AG04449 (cell line): ENCODE data around the gene NPW.

Experiments
- CTCF ChIA-PET: fragments of 350-600 bp; formaldehyde crosslinking; extraction: SDS; loops from one replicate; lab custom pipeline; 2021; ENCODE audit warnings: antibody characterized with exemption; lab: Yijun Ruan, JAX
- POLR2A ChIA-PET: fragments of 400-600, 350-600 bp; formaldehyde crosslinking; extraction: SDS; loops from one replicate; lab custom pipeline; 2020; ENCODE audit warnings: antibody characterized with exemption, inconsistent platforms; lab: Yijun Ruan, JAX
- DNase-seq: peaks from one replicate; pipeline ENCODE4 v3.0.0-alpha.2; 2010; ENCODE audit warnings: low read depth, low spot score
- H3K4me3 ChIP-seq: 2 replicates; pipeline ENCODE4 v1.5.1; 2011; ENCODE audit warnings: low read depth, mild to moderate bottlenecking, control low read depth, low read length
- TF ChIP-seq, protein P1 (sequence below): IDR thresholded peaks from one replicate; pipeline ENCODE4 v1.5.1; 2011; ENCODE audit warnings: mild to moderate bottlenecking, moderate library complexity, low read length, control low read depth, inconsistent platforms; ENCODE audit not compliant: insufficient read depth; ENCODE audit errors: missing control alignments

Gene NPW

DNA sequence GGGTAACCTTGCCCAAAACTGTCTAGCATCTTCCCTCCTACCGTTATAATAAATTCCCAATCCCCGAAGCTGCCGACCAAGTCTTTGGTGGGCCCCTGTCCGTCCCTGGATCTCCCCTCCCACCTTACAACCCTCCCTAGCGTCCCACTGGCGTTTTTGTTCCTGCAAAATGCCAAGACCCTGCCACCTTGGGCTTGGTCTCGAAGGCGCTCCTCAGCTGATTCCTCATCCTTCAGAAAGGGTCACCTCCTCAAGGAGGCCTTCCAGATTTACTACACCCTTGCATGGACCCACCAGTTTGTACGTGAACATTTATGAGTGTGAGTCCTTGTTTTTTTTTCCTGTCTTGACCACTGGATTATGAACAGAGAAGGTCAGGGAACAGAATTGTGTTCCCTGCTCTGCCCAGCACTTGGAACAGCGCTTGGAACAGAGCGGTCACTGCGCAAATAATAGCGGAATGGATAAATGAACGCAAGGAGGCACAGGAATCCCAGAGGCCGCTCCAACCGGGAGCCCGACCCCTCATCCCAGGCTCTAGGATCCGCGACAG lies 36.5 kb upstream of the NPW start:
- H3K4me3 ChIP-seq: peak overlapping the region; percentile 71
- no peak for DNase-seq
- ChIA-PET POLR2A (interaction anchor here (0.5 to 3.5 kb wide), 4 partner anchors 11 to 25 kb away, joined by 3 to 23 read pairs (median 6); partner anchors contain the start of genes RPS2 and TBL3), CTCF (interaction anchor here (1.3 to 16.4 kb wide), 5 partner anchors 10 to 157 kb away, joined by 3 to 163 read pairs (median 7); partner anchors contain the start of gene TBL3)
- TF ChIP-seq, protein P1, sequence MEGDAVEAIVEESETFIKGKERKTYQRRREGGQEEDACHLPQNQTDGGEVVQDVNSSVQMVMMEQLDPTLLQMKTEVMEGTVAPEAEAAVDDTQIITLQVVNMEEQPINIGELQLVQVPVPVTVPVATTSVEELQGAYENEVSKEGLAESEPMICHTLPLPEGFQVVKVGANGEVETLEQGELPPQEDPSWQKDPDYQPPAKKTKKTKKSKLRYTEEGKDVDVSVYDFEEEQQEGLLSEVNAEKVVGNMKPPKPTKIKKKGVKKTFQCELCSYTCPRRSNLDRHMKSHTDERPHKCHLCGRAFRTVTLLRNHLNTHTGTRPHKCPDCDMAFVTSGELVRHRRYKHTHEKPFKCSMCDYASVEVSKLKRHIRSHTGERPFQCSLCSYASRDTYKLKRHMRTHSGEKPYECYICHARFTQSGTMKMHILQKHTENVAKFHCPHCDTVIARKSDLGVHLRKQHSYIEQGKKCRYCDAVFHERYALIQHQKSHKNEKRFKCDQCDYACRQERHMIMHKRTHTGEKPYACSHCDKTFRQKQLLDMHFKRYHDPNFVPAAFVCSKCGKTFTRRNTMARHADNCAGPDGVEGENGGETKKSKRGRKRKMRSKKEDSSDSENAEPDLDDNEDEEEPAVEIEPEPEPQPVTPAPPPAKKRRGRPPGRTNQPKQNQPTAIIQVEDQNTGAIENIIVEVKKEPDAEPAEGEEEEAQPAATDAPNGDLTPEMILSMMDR: no peak

DNA sequence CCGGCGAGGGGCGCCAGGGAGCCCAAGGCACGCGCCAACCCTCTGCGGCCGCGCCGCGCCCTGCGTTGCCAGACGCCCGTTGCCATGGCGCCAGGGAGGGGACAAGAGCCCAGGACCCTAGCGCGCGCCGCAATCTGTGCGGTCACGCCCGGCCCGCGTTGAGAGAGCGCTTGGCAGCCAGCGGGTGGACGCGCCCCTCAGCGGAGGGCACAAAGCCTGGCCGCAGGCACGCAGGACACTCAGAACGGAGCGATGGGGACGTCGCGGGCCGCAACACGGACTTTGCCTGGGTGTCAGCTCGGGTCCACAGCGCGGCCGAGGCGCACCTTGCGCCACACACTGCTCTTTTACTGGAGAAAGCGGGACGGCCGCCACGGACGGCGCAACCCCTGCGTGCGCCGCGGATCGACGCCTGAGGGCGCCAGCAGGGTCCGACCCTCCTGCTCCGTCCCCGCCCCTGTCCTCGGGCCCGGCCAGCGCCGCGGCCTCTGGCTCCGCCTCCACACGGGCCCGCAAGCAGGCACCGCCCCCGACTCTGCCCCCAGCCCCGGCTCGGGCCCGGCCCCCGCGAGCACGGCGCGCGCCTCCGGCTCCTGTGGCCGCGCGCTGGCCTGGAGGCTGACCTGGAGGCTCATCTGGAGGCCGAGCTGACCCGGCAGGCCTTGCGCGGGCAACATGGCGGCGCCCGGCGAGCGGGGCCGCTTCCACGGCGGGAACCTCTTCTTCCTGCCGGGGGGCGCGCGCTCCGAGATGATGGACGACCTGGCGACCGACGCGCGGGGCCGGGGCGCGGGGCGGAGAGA lies 35.8 kb upstream of the NPW start, which contains the start of gene GFER:
GFER (plus strand) TSS at position 650 of the 803 bp plus-strand sequence; CDS start at position 676, 26 bp downstream.
- peak; percentile 26 for DNase-seq
- POLR2A ChIA-PET: interaction anchor here (0.5 to 2.5 kb wide), 7 partner anchors 12 to 157 kb away, joined by 3 to 9 read pairs (median 4); partner anchors contain the start of genes RPS2 and TBL3
- CTCF ChIA-PET: interaction anchor here (0.5 to 16.4 kb wide), 8 partner anchors 10 to 162 kb away, joined by 3 to 163 read pairs (median 6); partner anchors contain the start of gene TBL3
- TF ChIP-seq, protein P1: peak; percentile 66
- H3K4me3 ChIP-seq: peak within 1 kb of the TSS; percentile 71

DNA sequence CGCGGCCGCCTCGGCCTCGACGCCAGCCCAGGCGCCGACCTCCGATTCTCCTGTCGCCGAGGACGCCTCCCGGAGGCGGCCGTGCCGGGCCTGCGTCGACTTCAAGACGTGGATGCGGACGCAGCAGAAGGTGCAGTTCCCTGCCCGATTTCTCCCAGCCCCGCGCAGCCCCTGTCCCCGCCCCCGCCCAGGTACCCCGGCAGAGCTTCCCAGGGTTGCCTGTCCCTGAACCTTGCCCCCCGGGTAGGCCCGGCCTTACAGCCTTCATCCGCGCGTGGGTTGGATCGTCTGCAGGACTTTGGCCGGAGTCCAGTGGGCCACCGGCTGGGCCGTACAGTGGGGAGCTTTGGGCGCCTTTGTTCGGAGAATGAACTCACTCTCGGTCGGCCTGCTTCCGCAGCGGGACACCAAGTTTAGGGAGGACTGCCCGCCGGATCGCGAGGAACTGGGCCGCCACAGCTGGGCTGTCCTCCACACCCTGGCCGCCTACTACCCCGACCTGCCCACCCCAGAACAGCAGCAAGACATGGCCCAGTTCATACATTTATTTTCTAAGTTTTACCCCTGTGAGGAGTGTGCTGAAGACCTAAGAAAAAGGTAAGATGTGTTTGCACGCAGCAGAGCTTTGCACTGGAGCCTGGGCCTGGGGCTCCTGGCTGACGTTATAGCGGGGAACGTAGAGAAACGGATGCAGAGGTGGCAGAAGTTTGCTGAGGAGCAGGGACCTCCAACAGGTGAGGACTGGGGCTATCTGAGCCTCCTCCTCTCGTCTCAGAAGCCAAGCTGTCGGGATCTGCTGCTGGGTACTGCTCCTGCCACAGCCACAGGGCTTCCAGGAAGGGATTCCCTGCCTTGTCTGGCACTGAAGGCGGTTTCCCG lies 35.0 kb upstream of the NPW start:
- CTCF ChIA-PET: interaction anchor here (0.5 to 16.4 kb wide), 7 partner anchors 9 to 163 kb away, joined by 3 to 163 read pairs (median 3); no protein-coding TSS in a partner anchor
- H3K4me3 ChIP-seq: peak overlapping the region; percentile 71
- no peak for DNase-seq
- POLR2A ChIA-PET: interaction anchor here (0.7 to 1.5 kb wide), 8 partner anchors 12 to 156 kb away, joined by 3 to 9 read pairs (median 4); partner anchors contain the start of genes RPS2 and TBL3
- TF ChIP-seq, protein P1: no peak

DNA sequence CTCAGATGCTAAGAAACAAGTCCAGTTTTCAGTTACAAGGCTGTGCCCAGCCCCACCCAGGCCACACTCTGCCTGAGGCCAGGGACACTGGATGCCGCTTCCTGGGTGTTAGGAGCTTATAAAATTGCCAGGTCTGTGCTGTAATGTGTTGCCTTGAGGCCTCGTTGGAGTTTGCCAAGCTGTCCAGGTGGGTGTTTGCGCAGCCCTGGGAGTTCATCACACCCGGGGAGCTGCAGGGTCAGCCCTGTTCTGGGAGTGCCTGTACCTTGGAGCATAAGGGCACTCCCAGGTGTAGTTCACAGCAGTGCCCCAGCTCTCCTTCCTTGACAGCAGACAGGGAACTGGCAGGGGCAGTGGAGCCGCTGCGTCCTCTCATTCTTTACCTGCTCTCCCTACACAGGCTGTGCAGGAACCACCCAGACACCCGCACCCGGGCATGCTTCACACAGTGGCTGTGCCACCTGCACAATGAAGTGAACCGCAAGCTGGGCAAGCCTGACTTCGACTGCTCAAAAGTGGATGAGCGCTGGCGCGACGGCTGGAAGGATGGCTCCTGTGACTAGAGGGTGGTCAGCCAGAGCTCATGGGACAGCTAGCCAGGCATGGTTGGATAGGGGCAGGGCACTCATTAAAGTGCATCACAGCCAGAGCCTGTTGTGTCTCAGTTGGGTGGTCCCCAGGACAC lies 34.0 kb upstream of the NPW start:
- POLR2A ChIA-PET: interaction anchor here (0.5 to 1.2 kb wide), 3 partner anchors 8 to 21 kb away, joined by 3 read pairs; partner anchors contain the start of gene RPS2

DNA sequence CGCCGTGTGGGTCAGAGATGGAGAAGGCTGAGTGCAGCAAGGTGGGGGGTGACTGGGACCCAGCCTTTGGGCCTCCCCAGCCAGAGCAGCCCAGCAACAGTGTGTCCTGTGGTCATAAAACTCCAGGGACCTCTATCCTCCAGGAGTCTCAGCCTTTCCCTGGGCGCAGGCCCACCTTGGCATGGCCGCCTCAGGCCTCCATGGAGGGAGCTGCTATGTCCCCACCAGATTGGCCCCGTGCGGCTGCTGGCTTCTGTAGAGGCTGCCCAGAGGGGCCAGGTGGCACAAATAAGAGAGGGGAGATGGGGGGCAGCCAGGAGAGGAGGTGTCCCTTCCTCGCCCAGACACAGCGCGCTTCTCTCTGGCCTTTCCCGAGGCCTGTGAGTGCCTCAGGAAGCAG lies 32.4 kb upstream of the NPW start:
- CTCF ChIA-PET: interaction anchor here (0.6 to 16.4 kb wide), 2 partner anchors 16 to 153 kb away, joined by 4 to 163 read pairs; no protein-coding TSS in a partner anchor
- POLR2A ChIA-PET: interaction anchor here (1.6 kb wide), 1 partner anchor 168 kb away, joined by 4 read pairs; the partner anchor contains the start of gene TRAF7

More for the DNA sequence above, 34.0 kb upstream of the NPW start:
- H3K4me3 ChIP-seq: peak overlapping the region; percentile 71
- DNase-seq: no peak
- CTCF ChIA-PET: interaction anchor here (0.9 to 16.4 kb wide), 4 partner anchors 7 to 162 kb away, joined by 3 to 163 read pairs (median 22); no protein-coding TSS in a partner anchor
- TF ChIP-seq, protein P1: no peak

More for the DNA sequence above, 32.4 kb upstream of the NPW start:
- no peak overlapping the region for H3K4me3 ChIP-seq
- DNase-seq: no peak
- TF ChIP-seq, protein P1: no peak
